Erythroblast (primary cell): ENCODE data around the gene UBL3.

ENCODE experiments used
- GATA1 ChIP-seq: IDR thresholded peaks from 2 replicates; pipeline ENCODE4 v1.6.1; 2011; ENCODE audit warnings: low read depth, mild to moderate bottlenecking, control low read depth, low read length, moderate library complexity
- POLR2A ChIP-seq: IDR thresholded peaks from 2 replicates; pipeline ENCODE4 v1.6.1; 2011; ENCODE audit warnings: mild to moderate bottlenecking, low read length

- no peak for TF ChIP-seq POLR2A
- TF ChIP-seq GATA1, result no peak
These were observed 17.6 kb downstream of the UBL3 start for GRCh38 chr13:29832761-29833298.
